ENCODE data around the gene FAM193B. TPM values are rescaled to one million over a fixed set of nuclear protein-coding genes. Genes with fewer than 3 reads are reported as not detected.
A peak's percentile ranks its signal among the peaks of the same experiment; 100 is the strongest.
"Not testable (repeated sequence)": the region's sequence is repeated elsewhere in the genome, so short reads cannot be mapped to it uniquely, and the experiment has no call there.

The FAM193B gene
- total RNA-seq, 1 experiment from 2014 or later = 70.2 TPM

GRCh38 chr5:177537389-177538361, 16.7 kb downstream of the FAM193B start:
- H3K4me3 ChIP-seq (ENCODE audit: insufficient read depth, low read depth, low read length) = no peak overlapping the region
- peak; percentile 77 for DNase-seq
- H3K36me3 ChIP-seq (replicated peaks; ENCODE audit: control insufficient read depth, insufficient read depth, low read length) = peaks cover 25% of the 10 kb centered on the region
- H3K27me3 ChIP-seq (ENCODE audit: control insufficient read depth, insufficient read depth, low read length) = no peaks in the 10 kb centered on the region

GRCh38 chr5:177536386-177536785, 18.0 kb downstream of the FAM193B start:
- no peaks in the 10 kb centered on the region for H3K27me3 ChIP-seq (ENCODE audit: control insufficient read depth, insufficient read depth, low read length)
- DNase-seq = no peak
- no peak overlapping the region for H3K4me3 ChIP-seq (ENCODE audit: insufficient read depth, low read depth, low read length)
- H3K36me3 ChIP-seq (replicated peaks; ENCODE audit: control insufficient read depth, insufficient read depth, low read length) = peaks cover 36% of the 10 kb centered on the region

- DNase-seq = no peak
- no peaks in the 10 kb centered on the region for H3K27me3 ChIP-seq (ENCODE audit: control insufficient read depth, insufficient read depth, low read length)
- no peak overlapping the region for H3K4me3 ChIP-seq (ENCODE audit: insufficient read depth, low read depth, low read length)
- H3K36me3 ChIP-seq (replicated peaks; ENCODE audit: control insufficient read depth, insufficient read depth, low read length) = peaks cover 41% of the 10 kb centered on the region
Measured at GRCh38 chr5:177535125-177535524, 19.2 kb downstream of the FAM193B start.

GRCh38 chr5:177534433-177534832, 19.9 kb downstream of the FAM193B start:
- not testable (repeated sequence) for H3K27me3 ChIP-seq (ENCODE audit: control insufficient read depth, insufficient read depth, low read length); DNase-seq; H3K4me3 ChIP-seq (ENCODE audit: insufficient read depth, low read depth, low read length)
- H3K36me3 ChIP-seq (replicated peaks; ENCODE audit: control insufficient read depth, insufficient read depth, low read length) = peaks cover 48% of the 10 kb centered on the region

- DNase-seq = no peak
- Histone ChIP-seq H3K27me3 (ENCODE audit: control insufficient read depth, insufficient read depth, low read length) (no peaks in the 10 kb centered on the region), H3K36me3 (replicated peaks; ENCODE audit: control insufficient read depth, insufficient read depth, low read length) (peaks cover 48% of the 10 kb centered on the region), H3K4me3 (ENCODE audit: insufficient read depth, low read depth, low read length) (no peak overlapping the region)
Measured at GRCh38 chr5:177531209-177531940, 23.0 kb downstream of the FAM193B start.

GRCh38 chr5:177530638-177531037, 23.7 kb downstream of the FAM193B start:
- Histone ChIP-seq H3K4me3 (ENCODE audit: insufficient read depth, low read depth, low read length) (no peak overlapping the region), H3K27me3 (ENCODE audit: control insufficient read depth, insufficient read depth, low read length) (no peaks in the 10 kb centered on the region), H3K36me3 (replicated peaks; ENCODE audit: control insufficient read depth, insufficient read depth, low read length) (peaks cover 51% of the 10 kb centered on the region)
- DNase-seq = no peak

- Histone ChIP-seq H3K27me3 (ENCODE audit: control insufficient read depth, insufficient read depth, low read length) (no peaks in the 10 kb centered on the region), H3K36me3 (replicated peaks; ENCODE audit: control insufficient read depth, insufficient read depth, low read length) (peaks cover 57% of the 10 kb centered on the region), H3K4me3 (ENCODE audit: insufficient read depth, low read depth, low read length) (no peak overlapping the region)
- DNase-seq = no peak
Measured at GRCh38 chr5:177529247-177530203, 24.8 kb downstream of the FAM193B start.

- H3K36me3 ChIP-seq (replicated peaks; ENCODE audit: control insufficient read depth, insufficient read depth, low read length) = peaks cover 60% of the 10 kb centered on the region
- H3K4me3 ChIP-seq (ENCODE audit: insufficient read depth, low read depth, low read length) = no peak overlapping the region
- DNase-seq = no peak
- H3K27me3 ChIP-seq (ENCODE audit: control insufficient read depth, insufficient read depth, low read length) = no peaks in the 10 kb centered on the region
Measured at GRCh38 chr5:177528631-177529030, 25.7 kb downstream of the FAM193B start.

- no peak for DNase-seq
- no peak overlapping the region for H3K4me3 ChIP-seq (ENCODE audit: insufficient read depth, low read depth, low read length)
- H3K27me3 ChIP-seq (ENCODE audit: control insufficient read depth, insufficient read depth, low read length) = no peaks in the 10 kb centered on the region
- H3K36me3 ChIP-seq (replicated peaks; ENCODE audit: control insufficient read depth, insufficient read depth, low read length) = peaks cover 58% of the 10 kb centered on the region
Measured at GRCh38 chr5:177527595-177527994, 26.8 kb downstream of the FAM193B start.

- Histone ChIP-seq H3K36me3 (replicated peaks; ENCODE audit: control insufficient read depth, insufficient read depth, low read length) (peaks cover 52% of the 10 kb centered on the region), H3K27me3 (ENCODE audit: control insufficient read depth, insufficient read depth, low read length) (no peaks in the 10 kb centered on the region), H3K4me3 (ENCODE audit: insufficient read depth, low read depth, low read length) (no peak overlapping the region)
- no peak for DNase-seq
Measured at GRCh38 chr5:177526791-177527190, 27.6 kb downstream of the FAM193B start.

- Histone ChIP-seq H3K4me3 (ENCODE audit: insufficient read depth, low read depth, low read length) (no peak overlapping the region), H3K27me3 (ENCODE audit: control insufficient read depth, insufficient read depth, low read length) (no peaks in the 10 kb centered on the region), H3K36me3 (replicated peaks; ENCODE audit: control insufficient read depth, insufficient read depth, low read length) (peaks cover 54% of the 10 kb centered on the region)
- DNase-seq = no peak
Measured at GRCh38 chr5:177526191-177526590, 28.2 kb downstream of the FAM193B start.

GRCh38 chr5:177524941-177525655, 29.3 kb downstream of the FAM193B start:
- Histone ChIP-seq H3K4me3 (ENCODE audit: insufficient read depth, low read depth, low read length) (no peak overlapping the region), H3K36me3 (replicated peaks; ENCODE audit: control insufficient read depth, insufficient read depth, low read length) (peaks cover 54% of the 10 kb centered on the region), H3K27me3 (ENCODE audit: control insufficient read depth, insufficient read depth, low read length) (no peaks in the 10 kb centered on the region)
- DNase-seq = no peak

GRCh38 chr5:177524539-177524900, 29.8 kb downstream of the FAM193B start:
- H3K36me3 ChIP-seq (replicated peaks; ENCODE audit: control insufficient read depth, insufficient read depth, low read length) = peaks cover 50% of the 10 kb centered on the region
- DNase-seq = no peak
- H3K4me3 ChIP-seq (ENCODE audit: insufficient read depth, low read depth, low read length) = no peak overlapping the region
- H3K27me3 ChIP-seq (ENCODE audit: control insufficient read depth, insufficient read depth, low read length) = no peaks in the 10 kb centered on the region

Measured in H7 (cell line).